Ovary (tissue), 3 donors: ENCODE measurements around the gene SEPTIN2.

Experiments used
- EP300 ChIP-seq: sonication (generic); formaldehyde crosslinking; IDR thresholded peaks from one replicate; pipeline ENCODE4 v1.6.1; 2017; ENCODE audit warnings: antibody characterized with exemption
- POLR2A ChIP-seq: fragments of 450-650 bp; IDR thresholded peaks from one replicate; pipeline ENCODE4 v1.6.1; 2017; ENCODE audit warnings: antibody characterized with exemption, mild to moderate bottlenecking, moderate library complexity
- TF ChIP-seq, protein P1 (sequence below), 3 donors: fragments of 450-650 bp in 2 of 3; fragments of 200-600 bp in 1 of 3; IDR thresholded peaks; one replicate each; pipeline versions ENCODE4 v1.5.1 to v1.8.0; 2016 to 2022; ENCODE audit warnings: antibody characterized with exemption in 3 of 3, mild to moderate bottlenecking in 1 of 3
- donor health status: DM: no; HTN: no; CAD: no.

DNA sequence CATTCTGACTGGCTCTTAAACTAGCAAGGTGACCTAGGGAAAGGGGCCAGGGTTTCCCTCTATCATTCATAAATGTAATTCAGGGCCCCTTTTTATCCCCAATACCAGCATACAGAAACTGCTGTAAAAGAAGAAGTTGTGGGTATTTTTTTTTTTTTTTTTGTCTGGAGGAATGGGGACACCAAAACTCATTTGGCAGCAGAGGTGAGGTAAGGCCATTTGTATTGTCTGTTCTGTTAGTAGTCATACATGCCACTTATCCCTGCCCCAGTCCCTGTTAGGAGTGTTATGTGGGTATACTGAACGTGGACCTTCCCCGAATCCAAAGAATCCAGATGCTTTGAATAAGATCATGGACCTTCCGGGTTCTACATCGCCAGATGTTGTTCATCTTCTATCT is 1.7 kb downstream of the SEPTIN2 start:
- TF ChIP-seq, protein P1, sequence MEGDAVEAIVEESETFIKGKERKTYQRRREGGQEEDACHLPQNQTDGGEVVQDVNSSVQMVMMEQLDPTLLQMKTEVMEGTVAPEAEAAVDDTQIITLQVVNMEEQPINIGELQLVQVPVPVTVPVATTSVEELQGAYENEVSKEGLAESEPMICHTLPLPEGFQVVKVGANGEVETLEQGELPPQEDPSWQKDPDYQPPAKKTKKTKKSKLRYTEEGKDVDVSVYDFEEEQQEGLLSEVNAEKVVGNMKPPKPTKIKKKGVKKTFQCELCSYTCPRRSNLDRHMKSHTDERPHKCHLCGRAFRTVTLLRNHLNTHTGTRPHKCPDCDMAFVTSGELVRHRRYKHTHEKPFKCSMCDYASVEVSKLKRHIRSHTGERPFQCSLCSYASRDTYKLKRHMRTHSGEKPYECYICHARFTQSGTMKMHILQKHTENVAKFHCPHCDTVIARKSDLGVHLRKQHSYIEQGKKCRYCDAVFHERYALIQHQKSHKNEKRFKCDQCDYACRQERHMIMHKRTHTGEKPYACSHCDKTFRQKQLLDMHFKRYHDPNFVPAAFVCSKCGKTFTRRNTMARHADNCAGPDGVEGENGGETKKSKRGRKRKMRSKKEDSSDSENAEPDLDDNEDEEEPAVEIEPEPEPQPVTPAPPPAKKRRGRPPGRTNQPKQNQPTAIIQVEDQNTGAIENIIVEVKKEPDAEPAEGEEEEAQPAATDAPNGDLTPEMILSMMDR (IDR thresholded peaks at IDR 0.05) = no peak
- TF ChIP-seq POLR2A (no peak), EP300 (no peak)
